OCI-LY7 (cell line): Measurements from ENCODE around the gene KCNAB2. TPM values are rescaled to one million over a fixed set of nuclear protein-coding genes. Genes with fewer than 3 reads are reported as not detected.
A peak's percentile ranks its signal among the peaks of the same experiment; 100 is the strongest.

Experiments
- BruUV-seq: library from RNA; stranded (reverse); fragments of 400-500 nt; replicated peaks from 2 replicates; lab custom pipeline; 2021; lab: Mats Ljungman, UMichigan
- CTCF ChIA-PET: fragments of 300-600 bp; sonication (Branson Sonifier 250); formaldehyde crosslinking; loops from one replicate; lab custom pipeline; 2022; ENCODE audit warnings: antibody characterized with exemption; ENCODE audit not compliant: unreplicated experiment; lab: Charles Lee
- POLR2A ChIA-PET: fragments of 300-600 bp; sonication (Branson Sonifier 250); formaldehyde crosslinking; loops from one replicate; lab custom pipeline; 2022; ENCODE audit warnings: antibody characterized with exemption; lab: Charles Lee
- DNase-seq: peaks from one replicate; pipeline ENCODE4 v3.0.0-alpha.2; 2015; ENCODE audit warnings: low spot score
- H2AFZ ChIP-seq: fragments of 200-600 bp; sonication (generic), shearing (Covaris generic); 2 replicates; pipeline ENCODE4 v1.6.1; 2014; ENCODE audit warnings: mild to moderate bottlenecking, antibody characterized with exemption, low read length, moderate library complexity
- H3K27ac ChIP-seq: fragments of 200-600 bp; sonication (generic); 2 replicates; pipeline ENCODE4 v1.5.1; 2014; ENCODE audit warnings: mixed run types, low read depth, mild to moderate bottlenecking, moderate library complexity, low read length, inconsistent platforms; ENCODE audit not compliant: poor library complexity, severe bottlenecking
- H3K36me3 ChIP-seq: fragments of 200-600 bp; sonication (generic); 2 replicates; pipeline ENCODE4 v1.6.1; 2014; ENCODE audit warnings: mild to moderate bottlenecking, antibody characterized with exemption, low read length, moderate library complexity, mixed read lengths; ENCODE audit not compliant: insufficient read depth
- H3K4me1 ChIP-seq: fragments of 200-600 bp; sonication (generic); 2 replicates; pipeline ENCODE4 v1.5.1; 2014; ENCODE audit warnings: mild to moderate bottlenecking, low read length; ENCODE audit not compliant: insufficient read depth, poor library complexity, severe bottlenecking
- H3K4me2 ChIP-seq: fragments of 200-600 bp; sonication (generic); 2 replicates; pipeline ENCODE4 v1.6.1; 2014; ENCODE audit warnings: mild to moderate bottlenecking, low read length
- H3K4me3 ChIP-seq: fragments of 200-600 bp; sonication (generic); 2 replicates; pipeline ENCODE4 v1.5.1; 2014; ENCODE audit warnings: mild to moderate bottlenecking, low read depth, low read length; ENCODE audit not compliant: poor library complexity, severe bottlenecking
- H3K79me2 ChIP-seq: fragments of 200-600 bp; sonication (generic); 2 replicates; pipeline ENCODE4 v1.6.1; 2016; ENCODE audit warnings: low read depth, mild to moderate bottlenecking, low read length, moderate library complexity, mixed read lengths; ENCODE audit not compliant: insufficient read depth
- H3K9me2 ChIP-seq: fragments of 200-600 bp; sonication (generic); 2 replicates; pipeline ENCODE4 v1.6.1; 2016; ENCODE audit warnings: mild to moderate bottlenecking, low read length, mixed read lengths; ENCODE audit not compliant: insufficient read depth
- H3K9me3 ChIP-seq: fragments of 200-600 bp; sonication (generic); 2 replicates; pipeline ENCODE4 v1.6.1; 2014; ENCODE audit warnings: mild to moderate bottlenecking, mixed run types, low read length, mixed read lengths
- H4K20me1 ChIP-seq: fragments of 200-600 bp; sonication (generic); 2 replicates; pipeline ENCODE4 v1.6.1; 2014; ENCODE audit warnings: mild to moderate bottlenecking, antibody characterized with exemption, low read length, moderate library complexity, mixed read lengths; ENCODE audit not compliant: insufficient read depth
- CTCF ChIP-seq: fragments of 200-600 bp; sonication (generic); conservative IDR thresholded peaks from 2 replicates; pipeline ENCODE4 v1.5.1; 2014; ENCODE audit warnings: mild to moderate bottlenecking, antibody characterized with exemption, low read length, moderate library complexity, mixed read lengths
- EZH2phosphoT487 ChIP-seq: fragments of 200-600 bp; sonication (generic); IDR thresholded peaks from 2 replicates; pipeline ENCODE4 v1.6.1; 2018; ENCODE audit warnings: low read depth, borderline replicate concordance, mild to moderate bottlenecking, mixed run types, antibody characterized with exemption, low read length, moderate library complexity, mixed read lengths
- intact Hi-C: fragments of 100-400 bp; cut with micrococcal nuclease; formaldehyde crosslinking; loops from one replicate; pipeline ENCODE4 v1.10.0; 2022; ENCODE audit not compliant: unreplicated experiment
- total RNA-seq, 2 experiments: library from RNA; depleted of rRNA in 1 of 2; stranded (reverse); fragments of >200 nt in 1 of 2; shearing (Covaris generic) in 1 of 2; gene quantifications; 2 replicates each; pipeline ENCODE4 v1.2.3, GENCODE V29; 2014 to 2022

KCNAB2 gene
- total RNA-seq, 2 experiments from 2014 or later, result 46.7 to 133 TPM

GRCh38 chr1:6026095-6026809 lies 19.4 kb upstream of the KCNAB2 start:
- Histone ChIP-seq H3K4me2 (peak overlapping the region; percentile 93), H3K9me3 (no peaks in the 10 kb centered on the region), H3K79me2 (peaks cover 47% of the 10 kb centered on the region), H3K4me1 (peaks cover 49% of the 10 kb centered on the region), H3K27ac (peak overlapping the region; percentile 53), H3K4me3 (peak overlapping the region; percentile 73), H2AFZ (peak overlapping the region; percentile 68; the same call in 1 of the 2 replicates), H3K9me2 (no peaks in the 10 kb centered on the region), H3K36me3 (peaks cover 23% of the 10 kb centered on the region), H4K20me1 (no peaks in the 10 kb centered on the region)
- no peak for TF ChIP-seq CTCF
- BruUV-seq, result no TSS peak
- intact Hi-C loops, result loop anchor here (1.0 kb wide), 2 partner anchors 34 to 173 kb away; partner anchors contain the start of genes NPHP4 and RPL22
- ChIA-PET CTCF (no interaction called here), POLR2A (interaction anchor here (0.8 to 1.3 kb wide), 2 partner anchors 33 to 528 kb away, joined by 3 to 9 read pairs; partner anchors contain the start of genes NOL9 and NPHP4)
- DNase-seq, result peak; percentile 93

GRCh38 chr1:6027591-6027990 lies 18.1 kb upstream of the KCNAB2 start:
- Histone ChIP-seq H3K79me2 (peaks cover 47% of the 10 kb centered on the region), H3K36me3 (peaks cover 23% of the 10 kb centered on the region), H3K4me1 (peaks cover 49% of the 10 kb centered on the region), H3K4me3 (peak overlapping the region; percentile 73), H3K9me2 (no peaks in the 10 kb centered on the region), H3K27ac (no peak overlapping the region), H3K4me2 (peak overlapping the region; percentile 93), H3K9me3 (no peaks in the 10 kb centered on the region), H2AFZ (no peak overlapping the region), H4K20me1 (no peaks in the 10 kb centered on the region)
- no peak for DNase-seq
- ChIA-PET CTCF (no interaction called here), POLR2A (no interaction called here)
- TF ChIP-seq EZH2phosphoT487, result no peak
- TF ChIP-seq CTCF, result no peak
- intact Hi-C loops, result no loop called here
- BruUV-seq, result TSS peak; percentile 47
